Measurements from ENCODE around the gene LANCL2. TPM values are rescaled to one million over a fixed set of nuclear protein-coding genes. Genes with fewer than 3 reads are reported as not detected.

Gene LANCL2
- total RNA-seq = 10 to 100 TPM in 3 of 10 donors, 1 to 10 TPM in 7; 5.4 to 11.1 (median 8.9) TPM
- 1 to 10 TPM; 3.1 to 5.5 TPM for polyA plus RNA-seq
- long read RNA-seq, donor 1, full-length matches to known transcripts = 10 of 13 reads
- long read RNA-seq, donor 1, partial matches to known transcripts = 1 of 13 reads
- long read RNA-seq, donor 1, other reads (novel, unspliced or antisense) = 2 of 13 reads
- long read RNA-seq, donor 2, full-length matches to known transcripts = 12 of 14 reads
- long read RNA-seq, donor 2, partial matches to known transcripts = 0 of 14 reads
- long read RNA-seq, donor 2, other reads (novel, unspliced or antisense) = 2 of 14 reads
- long read RNA-seq, donor 3, full-length matches to known transcripts = 9 of 14 reads
- long read RNA-seq, donor 3, partial matches to known transcripts = 1 of 14 reads
- long read RNA-seq, donor 3, other reads (novel, unspliced or antisense) = 4 of 14 reads

GRCh38 chr7:55365205-55365674, at the start of gene LANCL2:
Gene LANCL2 (plus strand): TSS chr7:55365337. CDS start chr7:55366026, 689 bp downstream.
- H3K4me3 ChIP-seq = peak within 1 kb of the TSS; percentile 78 to 99 (median 93)
- peak in 6 of 8 donors; percentile 9 to 49 (median 14) for ATAC-seq
- no peaks in the 10 kb centered on the region for H3K9me3 ChIP-seq
- 1% methylated on average over 28 of the region's 28 CpGs for WGBS, 2 donors
- DNase-seq = no peak
- peaks cover 4 to 27% (median 22%) of the 10 kb centered on the region in 9 donors for H3K4me1 ChIP-seq
- H3K27ac ChIP-seq = peak within 1 kb of the TSS; percentile 98 to 100 (median 100)
- H3K27me3 ChIP-seq = peaks cover 0 to 2% (median 0%) of the 10 kb centered on the region in 7 donors
- no peak for TF ChIP-seq CTCF (IDR thresholded peaks at IDR 0.05)
- intact Hi-C loops (cut with DNase I) = loop anchor here in 4 of 10 donors (5.0 to 10.0 kb wide), 7 partner anchors 60 to 608 kb away; partner anchors contain the start of genes NIPSNAP2 (in 1 of the 4), SEC61G (in 1 of the 4) and ZNF713 (in 1 of the 4)
- H3K36me3 ChIP-seq = no peaks in the 10 kb centered on the region

- Histone ChIP-seq H3K9me3 (peaks cover 0 to 8% (median 0%) of the 10 kb centered on the region in 11 donors), H3K4me1 (peaks cover 0 to 21% (median 11%) of the 10 kb centered on the region in 9 donors), H3K27ac (peak overlapping the region in 1 of 10 donors; percentile 22), H3K27me3 (no peaks in the 10 kb centered on the region), H3K4me3 (no peak overlapping the region), H3K36me3 (no peaks in the 10 kb centered on the region)
- no peak for TF ChIP-seq CTCF (IDR thresholded peaks at IDR 0.05)
- peak; percentile 43 to 78 for DNase-seq
- peak; percentile 83 to 99 (median 97) for ATAC-seq
- intact Hi-C loops (cut with DNase I) = no loop called here
- WGBS, 2 donors = 21 to 34% methylated on average over 5 of the region's 5 CpGs
Observed at GRCh38 chr7:55325371-55325792, 39.8 kb upstream of the LANCL2 start.

GRCh38 chr7:55326081-55326835, 38.9 kb upstream of the LANCL2 start:
- no peak for TF ChIP-seq CTCF (IDR thresholded peaks at IDR 0.05)
- WGBS, 2 donors = 47 to 48% methylated on average over 11 of the region's 11 CpGs
- Histone ChIP-seq H3K27me3 (no peaks in the 10 kb centered on the region), H3K27ac (peak overlapping the region in 1 of 10 donors; percentile 22), H3K9me3 (peaks cover 0 to 7% (median 0%) of the 10 kb centered on the region in 11 donors), H3K4me3 (no peak overlapping the region), H3K4me1 (peaks cover 0 to 21% (median 11%) of the 10 kb centered on the region in 9 donors), H3K36me3 (no peaks in the 10 kb centered on the region)
- ATAC-seq (peak in 5 of 8 donors; percentile 18 to 63 (median 32)), DNase-seq (no peak)
- intact Hi-C loops (cut with DNase I) = no loop called here
